D721Med (cell line): ENCODE measurements around the gene SLC25A22.

ENCODE experiments used
- DNase-seq: peaks from one replicate; pipeline ENCODE4 v3.0.0; 2011; ENCODE audit warnings: low spot score; ENCODE audit not compliant: insufficient read length
- FAIRE-seq: peaks from 2 replicates; lab custom pipeline; 2011; peaks lifted over from hg19 to GRCh38; lab: Jason Lieb, UNC
- CTCF ChIP-seq: IDR thresholded peaks from 2 replicates; pipeline ENCODE4 v1.5.1; 2012; ENCODE audit warnings: mild to moderate bottlenecking, control low read depth; ENCODE audit not compliant: insufficient read depth; ENCODE audit errors: missing control alignments

The SLC25A22 gene

GRCh38 chr11:798093-798713, at the start of gene SLC25A22:
SLC25A22 (minus strand) TSS chr11:798281; CDS start chr11:795006, 3,275 bp downstream.
- TF ChIP-seq CTCF, result peak; percentile 53
- no peak for FAIRE-seq

DNA sequence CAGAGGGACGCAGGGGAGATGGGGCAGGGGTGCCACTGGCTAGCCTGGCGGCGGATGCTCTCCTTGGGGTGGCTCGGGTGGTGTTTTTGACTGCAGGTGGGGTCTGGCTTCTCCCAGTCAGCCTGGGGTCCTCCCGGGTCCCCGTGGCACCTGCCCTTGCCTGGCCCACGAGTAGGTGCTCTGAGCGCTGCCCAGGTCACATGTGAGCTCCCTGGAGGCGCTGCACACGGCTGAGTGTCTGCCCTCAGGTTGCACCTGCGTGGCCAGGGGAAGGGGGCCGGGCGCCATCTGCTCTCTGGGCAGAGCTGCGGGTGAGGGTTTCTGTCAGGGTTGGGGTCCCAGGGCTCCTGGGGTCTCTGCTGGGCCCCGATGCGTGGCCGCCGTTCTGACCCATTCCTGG, 49.8 kb upstream of the SLC25A22 start:
- no peak for TF ChIP-seq CTCF
- FAIRE-seq (no peak), DNase-seq (no peak)

More at GRCh38 chr11:798093-798713, at the start of gene SLC25A22:
- peak; percentile 75 for DNase-seq

GRCh38 chr11:846496-847098, 48.5 kb upstream of the SLC25A22 start:
- no peak for DNase-seq
- TF ChIP-seq CTCF, result no peak
- FAIRE-seq, result no peak

DNA sequence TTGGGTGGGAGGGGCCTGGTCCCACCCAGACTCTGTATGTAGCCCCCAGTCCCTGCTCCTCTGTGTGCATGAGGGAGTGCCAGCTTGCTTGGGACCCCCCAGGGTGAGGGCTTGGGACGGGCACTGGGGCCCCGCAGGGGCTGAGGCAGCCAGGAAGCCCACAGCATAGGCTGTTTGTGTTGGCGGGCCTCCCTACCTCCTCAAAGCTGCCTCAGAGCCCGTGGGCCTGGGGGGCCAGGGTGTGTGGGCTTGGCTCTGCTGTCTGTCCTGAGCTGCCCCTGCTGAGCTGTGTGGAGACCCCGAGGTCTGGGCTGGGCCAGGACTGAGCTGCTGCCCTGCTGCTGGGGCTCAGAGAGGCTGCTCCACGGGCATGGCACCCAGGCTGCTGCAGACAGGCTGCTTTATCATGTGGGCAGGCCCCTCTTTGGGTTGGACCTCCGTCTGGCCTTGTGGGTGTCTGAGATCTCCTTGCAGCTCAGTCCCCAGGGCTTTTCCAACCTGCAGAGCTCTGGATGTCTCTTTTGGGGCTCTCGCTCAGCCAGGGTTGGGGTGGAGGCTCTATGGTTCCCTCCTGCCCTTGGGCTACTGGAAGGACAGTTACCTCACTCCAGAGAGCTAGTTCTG, 47.9 kb upstream of the SLC25A22 start:
- FAIRE-seq (no peak), DNase-seq (no peak)
- no peak for TF ChIP-seq CTCF

DNA sequence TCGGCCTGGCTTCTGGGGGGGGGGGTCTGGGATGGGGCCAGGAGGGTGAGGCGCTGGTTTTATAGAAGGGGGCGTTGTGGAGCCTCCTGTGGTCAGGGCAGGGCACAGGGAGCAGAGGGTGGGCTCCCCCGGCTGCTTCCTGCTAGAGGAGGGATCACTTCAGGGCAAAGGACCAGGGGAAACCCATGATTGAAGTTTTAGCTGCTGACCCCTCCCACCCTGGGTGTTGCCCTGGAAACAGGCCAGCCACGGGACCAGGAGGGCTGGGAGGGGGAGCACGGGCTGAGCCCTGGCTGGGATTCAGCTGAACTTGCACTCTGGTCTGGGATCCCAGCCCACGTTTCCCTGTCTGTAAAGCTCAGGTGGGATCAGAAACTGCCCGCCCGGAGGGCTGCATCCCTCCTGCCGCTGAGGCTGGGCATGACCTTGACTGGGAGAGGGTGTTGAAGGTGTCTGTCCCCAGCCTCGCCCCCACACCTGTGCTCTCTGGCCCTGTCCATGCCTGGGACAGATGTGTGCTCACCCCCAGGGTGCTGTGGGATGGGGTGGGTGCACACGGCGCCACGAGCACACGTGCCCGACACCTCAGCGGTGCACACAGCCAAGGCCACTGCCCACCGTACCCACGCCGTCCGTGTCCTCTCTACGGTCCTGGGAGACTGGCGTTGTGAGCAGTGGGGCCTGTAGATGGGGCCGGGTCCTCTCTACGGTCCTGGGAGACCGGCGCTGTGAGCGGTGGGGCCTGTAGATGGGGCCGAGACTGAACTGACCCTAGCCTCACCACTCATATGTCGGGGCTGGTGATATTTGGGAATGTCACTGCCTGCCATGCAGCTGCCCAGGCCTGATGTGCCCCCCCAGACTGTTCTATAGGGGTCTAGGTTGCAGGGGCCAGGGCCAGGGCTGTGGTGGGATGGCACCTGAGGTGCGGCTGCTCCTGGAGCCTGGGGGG, 46.9 kb upstream of the SLC25A22 start:
- TF ChIP-seq CTCF, result no peak
- FAIRE-seq (no peak), DNase-seq (no peak)

DNA sequence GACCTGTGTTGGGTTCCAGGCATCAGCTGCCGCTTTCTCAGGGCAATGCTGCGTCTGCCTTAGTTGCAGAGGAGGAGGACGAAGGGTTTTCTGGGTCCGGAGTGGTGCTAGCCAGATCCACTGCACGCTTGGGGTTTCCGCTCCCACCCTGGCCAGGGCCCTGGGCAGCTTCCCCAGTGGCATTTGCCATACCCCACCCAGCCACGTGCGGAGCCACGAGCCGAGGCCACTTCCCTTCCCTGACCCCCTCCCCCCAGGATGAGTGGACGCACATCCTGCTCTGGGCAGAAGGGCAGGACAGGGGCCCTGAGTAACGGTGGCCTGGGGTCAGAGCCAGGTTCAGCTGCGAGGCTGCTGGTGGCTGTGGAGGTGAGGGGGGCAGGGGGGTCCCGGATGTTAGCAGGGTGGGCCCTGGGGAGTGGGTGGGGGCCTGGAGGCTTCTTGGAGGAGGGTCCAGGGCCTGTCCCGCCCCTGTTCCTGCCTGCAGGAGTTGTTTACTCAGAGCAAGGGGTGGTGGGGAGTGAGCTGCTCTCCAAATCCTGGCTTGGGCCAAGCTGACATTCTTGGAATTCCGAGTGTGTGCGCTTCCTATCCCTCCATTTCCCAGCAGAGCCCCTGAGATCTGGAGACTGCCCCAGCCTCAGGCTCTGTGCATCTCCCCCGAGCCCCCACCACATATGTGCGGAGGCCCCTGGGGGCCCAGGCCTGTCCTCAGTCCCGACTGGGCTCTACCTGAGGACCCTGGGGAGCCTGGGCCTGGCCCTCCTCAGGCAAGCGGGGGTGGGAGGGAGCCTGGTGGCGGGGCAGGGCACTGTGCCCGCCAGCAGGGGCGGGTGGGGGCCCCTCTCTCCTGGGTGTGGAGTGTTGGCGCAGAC, 46.0 kb upstream of the SLC25A22 start:
- no peak for TF ChIP-seq CTCF
- FAIRE-seq, result no peak
- no peak for DNase-seq
